IPS-NIHi7 (cell line): Measurements from ENCODE around the gene ZNF500.
"Not testable (repeated sequence)": the region's sequence is repeated elsewhere in the genome, so short reads cannot be mapped to it uniquely, and the experiment has no call there.

Source experiments
- DNase-seq: peaks from one replicate; pipeline ENCODE4 v3.0.0; 2012; ENCODE audit warnings: mixed read lengths; ENCODE audit errors: extremely low spot score

The ZNF500 gene

GRCh38 chr16:4745274-4745569, 21.7 kb downstream of the ZNF500 start:
- DNase-seq: peak; percentile 44

- DNase-seq: no peak
Measured at GRCh38 chr16:4744555-4745273, 22.2 kb downstream of the ZNF500 start.

- DNase-seq: no peak
Measured at GRCh38 chr16:4743226-4743878, 23.6 kb downstream of the ZNF500 start.

GRCh38 chr16:4738370-4738769, 28.6 kb downstream of the ZNF500 start:
- DNase-seq: not testable (repeated sequence)

- DNase-seq: no peak
Measured at GRCh38 chr16:4737545-4737944, 29.4 kb downstream of the ZNF500 start.

GRCh38 chr16:4736546-4736945, 30.4 kb downstream of the ZNF500 start:
- no peak for DNase-seq

GRCh38 chr16:4734730-4735535, 32.0 kb downstream of the ZNF500 start:
- DNase-seq: peak; percentile 94

GRCh38 chr16:4734063-4734729, 32.8 kb downstream of the ZNF500 start, which contains the start of the genes ANKS3 and DNAAF8:
ANKS3 (minus strand) TSS chr16:4734271; CDS start chr16:4730149, 4,122 bp downstream.
DNAAF8 (plus strand) TSS chr16:4734537; CDS start chr16:4736515, 1,978 bp downstream.
- peak; percentile 99 for DNase-seq

- DNase-seq: peak; percentile 45
Measured at GRCh38 chr16:4733747-4734062, 33.3 kb downstream of the ZNF500 start.

- no peak for DNase-seq
Measured at GRCh38 chr16:4733211-4733742, 33.7 kb downstream of the ZNF500 start.

- DNase-seq: no peak
Measured at GRCh38 chr16:4729876-4730275, 37.1 kb downstream of the ZNF500 start.

GRCh38 chr16:4728676-4729075, 38.3 kb downstream of the ZNF500 start:
- no peak for DNase-seq

GRCh38 chr16:4726616-4727015, 40.3 kb downstream of the ZNF500 start:
- no peak for DNase-seq

GRCh38 chr16:4724661-4725270, 42.2 kb downstream of the ZNF500 start:
- DNase-seq: no peak

GRCh38 chr16:4723071-4723767, 43.7 kb downstream of the ZNF500 start:
- no peak for DNase-seq

GRCh38 chr16:4718466-4718865, 48.5 kb downstream of the ZNF500 start:
- DNase-seq: no peak

GRCh38 chr16:4714996-4715395, 52.0 kb downstream of the ZNF500 start:
- no peak for DNase-seq

- DNase-seq: peak; percentile 56
Measured at GRCh38 chr16:4713663-4714501, 53.1 kb downstream of the ZNF500 start.

- DNase-seq: no peak
Measured at GRCh38 chr16:4709481-4709880, 57.5 kb downstream of the ZNF500 start.

GRCh38 chr16:4706871-4707270, 60.1 kb downstream of the ZNF500 start:
- DNase-seq: no peak
